Astrocyte of the spinal cord (primary cell): ENCODE measurements around the gene CCDC127.
"Not testable (repeated sequence)": the region's sequence is repeated elsewhere in the genome, so short reads cannot be mapped to it uniquely, and the experiment has no call there.

Experiments
- DNase-seq: peaks from one replicate; pipeline ENCODE4 v3.0.0; 2011; ENCODE audit warnings: low read depth, low spot score
- H3K4me3 ChIP-seq: 2 replicates; pipeline ENCODE4 v1.5.1; 2011; ENCODE audit warnings: low read depth, mild to moderate bottlenecking, low read length, moderate library complexity
- in situ Hi-C: cut with HindIII; loops from 2 replicates; pipeline ENCODE4 v1.10.0; 2017; ENCODE audit warnings: low sequenced_read_pairs
- TF ChIP-seq, protein P1 (sequence below): IDR thresholded peaks from 2 replicates; pipeline ENCODE4 v1.5.1; 2012; ENCODE audit warnings: low read depth, mild to moderate bottlenecking, low read length, inconsistent platforms

Gene CCDC127, protein sequence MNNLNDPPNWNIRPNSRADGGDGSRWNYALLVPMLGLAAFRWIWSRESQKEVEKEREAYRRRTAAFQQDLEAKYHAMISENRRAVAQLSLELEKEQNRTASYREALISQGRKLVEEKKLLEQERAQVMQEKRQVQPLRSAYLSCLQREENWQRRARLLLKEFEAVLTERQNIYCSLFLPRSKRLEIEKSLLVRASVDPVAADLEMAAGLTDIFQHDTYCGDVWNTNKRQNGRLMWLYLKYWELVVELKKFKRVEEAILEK

DNA sequence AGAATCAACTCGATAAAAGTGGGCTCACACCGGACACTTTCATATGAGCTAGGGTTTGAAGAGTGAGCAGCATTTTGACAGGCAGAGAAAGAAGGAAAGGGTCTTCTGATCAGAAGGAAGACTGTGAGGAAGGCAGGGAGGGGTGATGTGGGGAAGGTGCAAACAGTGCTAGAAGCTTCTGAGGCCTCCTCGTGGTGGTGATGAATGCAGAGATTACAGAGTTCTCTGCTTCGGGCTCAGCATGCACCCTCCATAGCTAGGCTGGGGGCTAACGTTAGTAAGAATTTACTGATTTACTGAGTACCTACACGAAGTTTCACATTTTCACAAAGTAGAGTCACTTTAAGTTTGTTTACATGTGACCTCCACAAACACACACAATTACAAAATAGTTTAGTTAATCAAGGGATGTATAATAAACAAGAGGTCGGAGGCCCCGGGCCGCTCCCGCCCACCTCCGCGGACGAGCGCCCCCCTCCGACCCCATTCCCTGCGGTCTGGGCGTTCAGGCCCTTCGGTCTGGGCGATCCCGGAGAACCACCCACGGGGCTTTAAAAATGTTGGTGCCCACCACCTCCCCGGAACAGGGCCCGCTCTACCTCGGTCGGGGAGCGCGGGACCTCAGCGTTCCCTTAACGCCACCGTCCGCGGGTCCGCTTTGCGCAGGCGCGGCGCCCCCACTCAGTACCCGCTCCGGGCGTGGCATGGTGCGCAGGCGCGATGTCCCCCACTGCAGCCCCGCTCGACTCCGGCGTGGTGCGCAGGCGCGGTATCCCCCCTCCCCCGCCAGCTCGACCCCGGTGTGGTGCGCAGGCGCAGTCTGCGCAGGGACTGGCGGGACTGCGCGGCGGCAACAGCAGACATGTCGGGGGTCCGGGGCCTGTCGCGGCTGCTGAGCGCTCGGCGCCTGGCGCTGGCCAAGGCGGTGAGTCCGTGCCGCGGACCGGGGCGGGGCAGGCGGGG is at the start of gene CCDC127, which contains the start of gene SDHA:
TSS of gene CCDC127 (minus strand) at position 660 of the 963 bp plus-strand sequence. CDS start 1,304 bp downstream, outside the sequence.
TSS of gene SDHA (plus strand) at position 827 of the 963 bp plus-strand sequence. CDS start at position 863, 36 bp downstream.
- in situ Hi-C loops, result not testable (repeated sequence)
- peak within 1 kb of the TSS; percentile 90 for H3K4me3 ChIP-seq
- DNase-seq, result peak; percentile 90
- TF ChIP-seq, protein P1, sequence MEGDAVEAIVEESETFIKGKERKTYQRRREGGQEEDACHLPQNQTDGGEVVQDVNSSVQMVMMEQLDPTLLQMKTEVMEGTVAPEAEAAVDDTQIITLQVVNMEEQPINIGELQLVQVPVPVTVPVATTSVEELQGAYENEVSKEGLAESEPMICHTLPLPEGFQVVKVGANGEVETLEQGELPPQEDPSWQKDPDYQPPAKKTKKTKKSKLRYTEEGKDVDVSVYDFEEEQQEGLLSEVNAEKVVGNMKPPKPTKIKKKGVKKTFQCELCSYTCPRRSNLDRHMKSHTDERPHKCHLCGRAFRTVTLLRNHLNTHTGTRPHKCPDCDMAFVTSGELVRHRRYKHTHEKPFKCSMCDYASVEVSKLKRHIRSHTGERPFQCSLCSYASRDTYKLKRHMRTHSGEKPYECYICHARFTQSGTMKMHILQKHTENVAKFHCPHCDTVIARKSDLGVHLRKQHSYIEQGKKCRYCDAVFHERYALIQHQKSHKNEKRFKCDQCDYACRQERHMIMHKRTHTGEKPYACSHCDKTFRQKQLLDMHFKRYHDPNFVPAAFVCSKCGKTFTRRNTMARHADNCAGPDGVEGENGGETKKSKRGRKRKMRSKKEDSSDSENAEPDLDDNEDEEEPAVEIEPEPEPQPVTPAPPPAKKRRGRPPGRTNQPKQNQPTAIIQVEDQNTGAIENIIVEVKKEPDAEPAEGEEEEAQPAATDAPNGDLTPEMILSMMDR, result peak; percentile 50

DNA sequence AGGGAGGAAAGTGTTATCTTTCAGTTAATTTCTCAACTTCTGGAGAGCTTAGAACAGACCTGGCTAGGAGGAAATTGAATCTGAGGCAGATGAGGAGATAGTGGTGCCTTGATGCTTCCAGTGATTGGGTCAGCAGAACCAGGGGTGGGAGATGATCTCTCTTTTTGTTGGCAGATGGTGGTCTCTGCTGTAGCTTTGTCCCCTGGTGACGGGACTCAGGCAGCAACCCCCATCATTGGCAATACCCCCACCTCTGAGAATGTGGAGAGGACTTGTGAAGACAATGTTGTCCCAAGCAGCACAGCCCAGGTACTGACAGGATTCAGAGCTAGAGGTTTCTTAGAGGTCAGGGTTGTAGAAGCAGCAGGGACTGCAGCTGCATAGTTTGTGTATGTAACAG is 49.8 kb upstream of the CCDC127 start:
- in situ Hi-C loops, result no loop called here
- TF ChIP-seq, protein P1, result no peak
- no peak overlapping the region for H3K4me3 ChIP-seq
- DNase-seq, result no peak

DNA sequence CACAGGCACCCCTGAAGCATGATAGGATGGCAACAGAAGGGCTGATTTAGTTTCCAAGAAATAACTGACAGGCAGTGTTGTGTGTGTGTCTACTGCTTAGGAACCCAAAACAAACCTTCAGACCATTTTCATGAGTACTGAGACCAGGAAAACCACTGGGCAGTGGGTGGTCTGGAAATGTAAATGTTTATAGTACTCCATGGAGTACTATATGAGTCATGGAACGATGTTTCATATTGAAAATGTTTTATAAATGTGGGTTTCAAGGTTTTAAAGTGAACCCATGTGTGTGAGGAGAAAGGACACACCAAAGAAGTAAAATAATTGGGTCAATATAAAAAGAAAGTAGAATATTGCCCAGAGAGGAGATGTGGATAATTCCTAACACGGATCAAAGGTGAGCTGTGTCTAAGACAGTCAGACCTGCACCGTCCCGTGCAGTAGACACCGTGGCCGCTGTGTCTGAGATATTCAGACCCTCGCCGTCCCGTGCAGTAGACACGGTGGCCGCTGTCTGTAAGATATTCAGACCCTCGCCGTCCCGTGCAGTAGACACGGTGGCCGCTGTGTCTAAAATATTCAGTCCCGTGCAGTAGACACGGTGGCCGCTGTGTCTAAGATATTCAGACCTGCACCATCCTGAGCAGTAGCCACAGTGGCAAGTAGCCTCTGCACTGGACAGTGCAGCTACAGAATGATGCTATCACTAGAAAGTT is 48.5 kb upstream of the CCDC127 start:
- H3K4me3 ChIP-seq, in situ Hi-C loops: not testable (repeated sequence)
- DNase-seq, result peak; percentile 79

DNA sequence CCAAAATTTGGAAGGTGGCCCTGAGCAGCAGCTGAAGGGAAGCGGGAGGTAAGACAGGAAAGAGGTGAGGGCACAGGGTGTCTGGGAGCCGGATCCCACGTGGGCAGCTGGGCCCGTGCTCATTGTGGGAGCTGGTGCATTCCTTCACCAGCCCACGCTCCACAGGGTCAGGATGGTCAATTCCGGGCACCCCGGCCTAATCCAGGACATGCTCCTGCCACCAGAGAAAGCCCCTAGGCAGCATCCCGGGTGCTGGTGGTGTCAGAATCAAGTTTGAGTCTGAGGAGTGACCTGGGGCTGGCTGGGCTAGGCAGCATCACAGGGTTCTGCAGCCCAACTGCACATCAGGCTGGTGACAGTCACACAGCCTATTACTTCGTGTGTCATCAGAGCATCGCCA is 46.4 kb upstream of the CCDC127 start:
- in situ Hi-C loops, result no loop called here
- TF ChIP-seq, protein P1, result no peak
- H3K4me3 ChIP-seq, result no peak overlapping the region
- no peak for DNase-seq

DNA sequence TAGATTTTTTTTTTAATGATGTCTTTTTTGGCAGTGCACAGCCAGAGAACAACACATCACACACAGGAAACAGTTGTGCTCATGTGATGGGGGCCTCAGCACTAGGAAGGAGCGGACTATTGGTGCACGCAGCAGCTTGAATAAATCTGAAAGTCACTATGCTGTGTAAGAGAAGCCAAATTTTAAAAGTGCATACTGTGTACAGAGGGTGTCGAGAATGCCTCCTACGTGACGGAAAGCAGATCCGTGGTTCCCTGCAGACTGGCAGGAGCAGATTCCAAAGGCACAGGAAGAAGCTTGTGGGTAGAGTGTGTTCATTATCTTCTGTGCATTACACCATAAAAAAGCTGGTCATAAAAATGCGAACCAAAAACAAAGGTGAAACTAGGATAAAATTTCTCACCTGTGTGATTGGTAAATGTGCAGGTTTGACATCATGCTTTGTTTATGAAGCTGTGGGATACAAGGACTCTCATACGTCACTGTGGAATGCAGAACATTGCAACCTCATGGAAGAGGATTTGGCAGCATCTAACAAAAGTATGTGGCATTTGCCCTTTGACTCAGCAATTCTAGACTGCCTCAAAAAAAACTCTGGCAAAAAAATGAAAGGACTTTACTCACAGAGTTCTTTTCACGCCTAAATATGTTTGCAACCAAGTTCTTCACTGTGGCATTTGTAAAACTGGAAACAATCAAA is 45.5 kb upstream of the CCDC127 start:
- in situ Hi-C loops, H3K4me3 ChIP-seq: not testable (repeated sequence)
- DNase-seq, result peak; percentile 95

DNA sequence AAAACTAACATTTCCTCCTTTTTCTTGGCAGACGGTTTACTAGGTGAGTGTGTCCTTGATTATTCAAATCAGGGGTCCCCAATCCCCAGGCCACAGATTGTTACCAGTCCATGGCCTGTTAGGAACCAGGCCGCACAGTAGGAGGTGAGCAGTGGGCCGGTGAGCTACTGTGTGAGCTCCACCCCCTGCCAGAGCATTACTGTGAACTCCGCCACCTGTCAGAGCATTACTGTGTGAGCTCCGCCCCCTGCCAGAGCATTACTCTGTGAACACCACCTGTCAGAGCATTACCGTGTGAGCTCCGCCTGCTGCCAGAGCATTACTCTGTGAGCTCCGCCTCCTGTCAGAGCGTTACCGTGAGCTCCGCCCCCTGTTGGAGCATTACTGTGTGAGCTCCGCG is 39.2 kb upstream of the CCDC127 start:
- no peak for DNase-seq
- TF ChIP-seq, protein P1, result no peak
- no peak overlapping the region for H3K4me3 ChIP-seq
- in situ Hi-C loops, result no loop called here

DNA sequence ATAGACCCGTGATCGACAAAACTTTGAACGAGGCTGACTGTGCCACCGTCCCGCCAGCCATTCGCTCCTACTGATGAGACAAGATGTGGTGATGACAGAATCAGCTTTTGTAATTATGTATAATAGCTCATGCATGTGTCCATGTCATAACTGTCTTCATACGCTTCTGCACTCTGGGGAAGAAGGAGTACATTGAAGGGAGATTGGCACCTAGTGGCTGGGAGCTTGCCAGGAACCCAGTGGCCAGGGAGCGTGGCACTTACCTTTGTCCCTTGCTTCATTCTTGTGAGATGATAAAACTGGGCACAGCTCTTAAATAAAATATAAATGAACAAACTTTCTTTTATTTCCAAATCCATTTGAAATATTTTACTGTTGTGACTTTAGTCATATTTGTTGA is 38.4 kb upstream of the CCDC127 start:
- DNase-seq, H3K4me3 ChIP-seq, in situ Hi-C loops: not testable (repeated sequence)

DNA sequence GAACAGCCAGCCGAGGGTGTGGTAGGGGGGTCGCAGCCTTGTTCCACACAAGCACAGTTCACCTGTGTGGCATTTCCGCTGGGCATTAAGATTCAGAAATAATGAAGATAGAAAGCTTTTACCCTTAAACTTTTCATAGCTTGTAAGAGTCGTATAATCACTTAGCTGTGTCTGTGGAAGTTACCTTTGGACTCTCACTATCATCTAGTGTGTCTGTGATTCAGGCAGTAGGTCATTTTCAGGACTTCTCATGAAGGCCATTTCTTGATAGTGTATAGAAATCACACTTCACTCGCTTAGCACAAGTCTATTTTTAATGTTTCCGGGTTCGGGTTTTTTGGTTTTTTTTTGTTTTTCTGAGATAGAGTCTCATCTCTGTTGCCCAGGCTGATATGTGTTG is 37.2 kb upstream of the CCDC127 start:
- in situ Hi-C loops, DNase-seq, H3K4me3 ChIP-seq: not testable (repeated sequence)

DNA sequence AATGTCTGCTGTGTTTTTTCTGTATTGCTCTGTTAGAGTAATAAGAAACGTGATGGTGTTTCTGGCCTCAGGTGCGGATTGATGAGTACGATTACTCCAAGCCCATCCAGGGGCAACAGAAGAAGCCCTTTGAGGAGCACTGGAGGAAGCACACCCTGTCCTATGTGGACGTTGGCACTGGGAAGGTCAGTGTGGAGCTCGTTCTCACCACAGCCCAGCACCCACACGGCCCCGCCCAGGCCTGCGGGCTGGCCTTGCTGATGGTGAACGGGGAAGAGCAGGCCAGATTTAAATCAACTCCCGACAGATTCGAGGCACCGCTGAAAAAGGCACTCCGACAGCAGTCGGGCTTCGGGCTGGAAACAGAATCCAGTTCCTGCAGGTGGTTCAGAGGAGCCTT is 36.4 kb upstream of the CCDC127 start:
- H3K4me3 ChIP-seq, in situ Hi-C loops, DNase-seq: not testable (repeated sequence)
